ENCODE results near the gene RXRB.

DNA sequence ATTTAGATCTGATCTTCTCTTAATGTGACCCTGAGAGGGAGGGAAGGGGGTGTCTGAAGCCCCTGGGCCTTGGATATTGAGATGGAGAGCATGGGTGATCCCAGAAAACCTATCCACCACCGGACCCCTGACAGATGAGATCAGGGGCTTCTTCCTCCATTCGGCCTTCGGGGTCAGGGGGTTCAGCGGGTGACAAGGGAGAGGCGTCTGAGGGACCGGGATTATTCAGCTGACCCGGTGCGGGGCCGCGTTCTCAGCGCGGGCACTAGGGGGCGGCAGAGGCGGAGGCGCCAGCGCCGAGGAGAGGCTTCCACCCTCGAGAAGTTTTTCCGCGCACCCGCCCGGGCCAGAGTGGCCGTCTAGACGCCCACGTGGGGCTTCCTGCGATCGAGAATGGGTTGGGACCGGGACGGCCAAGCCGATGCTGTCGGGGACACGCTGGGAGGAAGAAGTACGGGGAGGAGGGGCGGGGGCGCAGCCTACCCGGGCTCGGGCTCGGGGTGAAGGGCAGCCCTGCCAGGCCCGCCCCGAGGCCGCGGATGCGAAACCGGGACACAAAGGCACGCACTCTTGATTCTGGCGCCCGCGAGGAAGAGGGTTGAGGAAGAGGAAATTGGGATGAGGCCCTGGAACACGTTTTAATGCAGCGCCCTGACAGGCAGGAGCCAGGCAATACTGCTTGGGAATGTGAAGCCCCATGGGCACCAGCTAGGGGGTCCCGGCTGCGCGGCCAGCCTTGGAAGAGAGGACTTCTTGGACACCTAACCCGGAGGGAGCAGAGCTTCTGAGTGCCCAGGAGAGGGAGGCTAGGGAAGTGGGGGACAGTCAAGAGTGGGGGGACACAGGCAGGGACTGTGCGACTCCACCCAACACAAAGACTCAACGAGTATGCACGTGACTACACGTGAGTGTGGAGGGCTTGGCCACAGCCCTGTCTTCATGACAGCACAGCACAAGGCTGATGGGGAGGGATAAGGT, 38.8 kb downstream of the RXRB start:
- TF ChIP-seq, protein P1, sequence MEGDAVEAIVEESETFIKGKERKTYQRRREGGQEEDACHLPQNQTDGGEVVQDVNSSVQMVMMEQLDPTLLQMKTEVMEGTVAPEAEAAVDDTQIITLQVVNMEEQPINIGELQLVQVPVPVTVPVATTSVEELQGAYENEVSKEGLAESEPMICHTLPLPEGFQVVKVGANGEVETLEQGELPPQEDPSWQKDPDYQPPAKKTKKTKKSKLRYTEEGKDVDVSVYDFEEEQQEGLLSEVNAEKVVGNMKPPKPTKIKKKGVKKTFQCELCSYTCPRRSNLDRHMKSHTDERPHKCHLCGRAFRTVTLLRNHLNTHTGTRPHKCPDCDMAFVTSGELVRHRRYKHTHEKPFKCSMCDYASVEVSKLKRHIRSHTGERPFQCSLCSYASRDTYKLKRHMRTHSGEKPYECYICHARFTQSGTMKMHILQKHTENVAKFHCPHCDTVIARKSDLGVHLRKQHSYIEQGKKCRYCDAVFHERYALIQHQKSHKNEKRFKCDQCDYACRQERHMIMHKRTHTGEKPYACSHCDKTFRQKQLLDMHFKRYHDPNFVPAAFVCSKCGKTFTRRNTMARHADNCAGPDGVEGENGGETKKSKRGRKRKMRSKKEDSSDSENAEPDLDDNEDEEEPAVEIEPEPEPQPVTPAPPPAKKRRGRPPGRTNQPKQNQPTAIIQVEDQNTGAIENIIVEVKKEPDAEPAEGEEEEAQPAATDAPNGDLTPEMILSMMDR (IDR thresholded peaks at IDR 0.05; ENCODE audit: low read depth, low read length): peak; percentile 68
- TF ChIP-seq EZH2phosphoT487 (IDR thresholded peaks at IDR 0.05; ENCODE audit: low read depth): no peak
